Peyer's patch (tissue), 4 donors: ENCODE measurements around the gene EEFSEC. TPM values are rescaled to one million over a fixed set of nuclear protein-coding genes. Genes with fewer than 3 reads are reported as not detected.
A peak's percentile ranks its signal among the peaks of the same experiment; 100 is the strongest.

Experiments
- DNase-seq, 3 donors: peaks; one replicate each; pipeline ENCODE4 v3.0.0-alpha.2; 2017 to 2019
- H3K27ac ChIP-seq, 4 donors: fragments of 200-600 bp; sonication (generic); one replicate each; pipeline ENCODE4 v1.5.1; 2016 to 2019
- H3K27me3 ChIP-seq, 2 donors: fragments of 200-600 bp; sonication (generic); one replicate each; pipeline ENCODE4 v1.5.1; 2019
- H3K36me3 ChIP-seq, 3 donors: fragments of 200-600 bp; sonication (generic); one replicate each; pipeline ENCODE4 v1.5.1; 2016 to 2019
- H3K4me1 ChIP-seq, 4 donors: fragments of 200-600 bp; sonication (generic); one replicate each; pipeline ENCODE4 v1.5.1; 2016 to 2019
- H3K4me3 ChIP-seq, 4 donors: fragments of 200-600 bp; sonication (generic); 1 replicate in 3 of 4; 2 replicates in 1 of 4; pipeline ENCODE4 v1.5.1; 2016 to 2019; ENCODE audit warnings: mild to moderate bottlenecking in 1 of 4
- H3K9me3 ChIP-seq, 4 donors: fragments of 200-600 bp; sonication (generic); one replicate each; pipeline ENCODE4 v1.5.1; 2016 to 2019; ENCODE audit warnings: mild to moderate bottlenecking in 1 of 4
- POLR2A ChIP-seq, 2 donors: fragments of 450-650 bp; IDR thresholded peaks; one replicate each; pipeline ENCODE4 v1.5.1; 2017; ENCODE audit warnings: antibody characterized with exemption in 2 of 2, mild to moderate bottlenecking in 2 of 2, moderate library complexity in 2 of 2
- total RNA-seq, 4 donors: library from RNA; depleted of rRNA; stranded (reverse); fragments of >200 nt; gene quantifications; one replicate each; pipeline ENCODE4 v1.1.0, GENCODE V29; 2016
- TF ChIP-seq, protein P1 (sequence below), 6 experiments: fragments of 450-650 bp in 4 of 6; fragments of 200-600 bp in 2 of 6; sonication (generic) in 1 of 6; IDR thresholded peaks; one replicate each; pipeline ENCODE4 v1.5.1; 2017 to 2019; ENCODE audit warnings: antibody characterized with exemption in 6 of 6, mild to moderate bottlenecking in 3 of 6, moderate library complexity in 1 of 6

EEFSEC gene
- total RNA-seq, 4 donors from 2014 or later = 11.7 to 50.3 (median 19.6) TPM

DNA sequence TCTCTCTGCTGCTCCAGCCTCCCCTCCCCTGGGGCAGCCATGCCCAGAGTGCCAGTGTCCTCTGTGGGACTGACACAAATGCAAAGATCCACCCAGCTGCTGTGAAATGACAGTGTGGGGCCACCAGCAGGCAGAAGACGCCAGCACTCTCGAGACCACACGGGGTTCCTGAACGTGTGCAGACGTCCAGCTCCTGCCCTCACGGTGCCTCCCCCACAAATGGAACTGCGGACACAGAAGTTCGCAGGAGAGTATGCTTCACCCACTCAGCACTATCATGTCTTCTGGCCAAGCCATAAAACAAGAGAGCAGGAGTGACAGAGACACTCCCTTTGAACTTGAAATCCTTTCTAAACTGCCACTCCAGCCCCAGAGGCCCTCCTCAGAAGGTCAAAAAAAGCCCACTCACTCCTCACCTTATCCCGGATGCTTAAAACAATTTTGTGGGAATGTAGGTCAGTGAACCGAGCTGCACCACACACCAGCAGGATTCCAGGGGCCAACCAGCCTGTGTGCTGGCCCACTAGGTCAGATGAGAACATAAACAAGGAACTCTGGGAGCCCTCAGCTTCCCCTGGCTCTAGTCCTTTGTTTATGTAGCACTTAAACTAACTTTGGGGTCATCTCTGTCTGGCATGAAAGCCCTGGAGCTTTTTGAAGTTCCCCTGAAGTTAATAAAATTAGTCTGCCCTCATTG lies 200.9 kb downstream of the EEFSEC start:
- DNase-seq = peak in 1 of 3 donors; percentile 20
- Histone ChIP-seq H3K9me3 (no peaks in the 10 kb centered on the region), H3K36me3 (peaks cover 0 to 6% (median 0%) of the 10 kb centered on the region in 3 donors), H3K27me3 (no peaks in the 10 kb centered on the region), H3K4me3 (no peak overlapping the region), H3K27ac (no peak overlapping the region), H3K4me1 (peaks cover 0 to 16% (median 0%) of the 10 kb centered on the region in 4 donors)
- TF ChIP-seq, protein P1, sequence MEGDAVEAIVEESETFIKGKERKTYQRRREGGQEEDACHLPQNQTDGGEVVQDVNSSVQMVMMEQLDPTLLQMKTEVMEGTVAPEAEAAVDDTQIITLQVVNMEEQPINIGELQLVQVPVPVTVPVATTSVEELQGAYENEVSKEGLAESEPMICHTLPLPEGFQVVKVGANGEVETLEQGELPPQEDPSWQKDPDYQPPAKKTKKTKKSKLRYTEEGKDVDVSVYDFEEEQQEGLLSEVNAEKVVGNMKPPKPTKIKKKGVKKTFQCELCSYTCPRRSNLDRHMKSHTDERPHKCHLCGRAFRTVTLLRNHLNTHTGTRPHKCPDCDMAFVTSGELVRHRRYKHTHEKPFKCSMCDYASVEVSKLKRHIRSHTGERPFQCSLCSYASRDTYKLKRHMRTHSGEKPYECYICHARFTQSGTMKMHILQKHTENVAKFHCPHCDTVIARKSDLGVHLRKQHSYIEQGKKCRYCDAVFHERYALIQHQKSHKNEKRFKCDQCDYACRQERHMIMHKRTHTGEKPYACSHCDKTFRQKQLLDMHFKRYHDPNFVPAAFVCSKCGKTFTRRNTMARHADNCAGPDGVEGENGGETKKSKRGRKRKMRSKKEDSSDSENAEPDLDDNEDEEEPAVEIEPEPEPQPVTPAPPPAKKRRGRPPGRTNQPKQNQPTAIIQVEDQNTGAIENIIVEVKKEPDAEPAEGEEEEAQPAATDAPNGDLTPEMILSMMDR (IDR thresholded peaks at IDR 0.05) = no peak
- TF ChIP-seq POLR2A (IDR thresholded peaks at IDR 0.05) = no peak

DNA sequence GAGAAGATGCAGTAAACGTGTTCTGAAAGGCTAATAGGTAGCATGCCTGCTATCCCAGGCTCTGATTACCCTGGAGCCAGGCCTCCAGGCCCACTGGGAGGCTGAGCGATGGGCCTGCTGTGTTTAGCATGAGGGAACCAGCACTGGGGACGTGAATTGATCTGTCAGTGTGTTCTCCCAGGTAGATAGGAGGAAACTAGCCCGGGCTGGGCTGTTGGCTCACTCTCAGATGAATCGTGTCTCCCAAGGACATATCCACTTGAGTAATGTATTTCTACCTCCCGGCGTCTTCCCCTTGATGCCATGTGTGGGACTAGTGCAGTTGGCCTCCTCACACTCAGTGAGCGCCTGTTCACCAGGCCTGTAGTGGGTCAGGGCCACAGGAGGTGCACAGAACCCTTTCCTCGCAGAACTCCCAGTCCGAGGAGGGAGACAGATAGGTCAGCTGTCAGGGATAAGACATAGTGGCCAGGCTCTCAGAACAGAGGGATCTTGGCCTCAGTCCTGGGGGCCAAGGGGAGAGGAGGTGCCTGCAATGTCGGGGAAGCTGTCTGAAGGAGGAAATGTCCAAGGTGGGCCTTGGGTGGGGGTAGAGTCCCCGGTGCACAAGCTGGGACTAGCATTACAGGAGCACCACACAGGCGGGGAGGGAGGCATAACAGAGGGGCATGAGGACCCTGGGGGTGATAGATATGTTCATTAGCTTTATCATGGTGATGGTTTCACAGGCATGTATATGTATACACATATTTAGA lies 201.7 kb downstream of the EEFSEC start:
- Histone ChIP-seq H3K9me3 (no peaks in the 10 kb centered on the region), H3K36me3 (peaks cover 0 to 6% (median 0%) of the 10 kb centered on the region in 3 donors), H3K27me3 (no peaks in the 10 kb centered on the region), H3K4me3 (no peak overlapping the region), H3K27ac (no peak overlapping the region), H3K4me1 (peaks cover 0 to 16% (median 0%) of the 10 kb centered on the region in 4 donors)
- TF ChIP-seq POLR2A (IDR thresholded peaks at IDR 0.05) = no peak
- TF ChIP-seq, protein P1 (IDR thresholded peaks at IDR 0.05) = no peak
- DNase-seq = peak in 1 of 3 donors; percentile 26

DNA sequence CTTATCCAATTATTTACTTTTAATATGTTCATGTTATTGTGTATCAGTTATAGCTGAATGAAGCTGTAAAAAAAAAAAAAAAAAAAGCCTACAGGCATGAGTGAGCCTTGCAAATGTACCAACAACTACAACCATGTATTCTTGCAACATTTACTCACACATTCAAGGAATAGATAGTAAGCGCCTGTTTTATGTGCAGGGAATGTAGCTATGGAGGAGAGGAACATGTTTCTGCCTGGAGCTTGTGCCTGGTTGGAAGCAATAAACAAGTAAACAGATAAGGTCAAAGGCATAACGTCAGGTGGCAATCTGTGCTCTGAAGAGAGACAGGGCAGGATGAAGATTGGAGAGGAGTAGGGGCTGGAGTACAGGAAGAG lies 202.2 kb downstream of the EEFSEC start:
- Histone ChIP-seq H3K27ac (no peak overlapping the region), H3K36me3 (peaks cover 0 to 6% (median 0%) of the 10 kb centered on the region in 3 donors), H3K4me3 (no peak overlapping the region), H3K9me3 (no peaks in the 10 kb centered on the region), H3K4me1 (peaks cover 0 to 16% (median 0%) of the 10 kb centered on the region in 4 donors), H3K27me3 (no peaks in the 10 kb centered on the region)
- no peak for DNase-seq
- TF ChIP-seq, protein P1 (IDR thresholded peaks at IDR 0.05) = no peak
- no peak for TF ChIP-seq POLR2A (IDR thresholded peaks at IDR 0.05)

DNA sequence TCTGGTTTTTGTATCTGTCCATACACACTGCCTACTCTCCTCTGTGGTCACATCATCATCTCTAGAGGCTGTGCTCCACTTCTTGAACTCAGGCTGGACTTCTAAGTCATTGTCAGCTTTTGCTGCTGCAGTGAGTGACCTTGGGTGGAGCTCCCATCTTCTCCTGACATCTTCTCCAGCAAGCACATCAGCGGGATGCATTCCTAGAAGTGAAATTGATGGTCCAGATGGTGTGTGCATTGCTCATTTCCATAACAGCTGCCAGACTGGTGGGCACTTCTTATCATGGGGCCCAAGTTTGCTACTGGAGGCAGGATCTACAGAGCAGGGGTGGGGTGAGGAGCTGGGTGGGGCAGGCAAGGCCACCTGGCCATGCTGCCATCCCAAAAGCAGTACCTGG lies 203.5 kb downstream of the EEFSEC start:
- peaks cover 0 to 6% (median 0%) of the 10 kb centered on the region in 3 donors for H3K36me3 ChIP-seq
- H3K27me3 ChIP-seq = no peaks in the 10 kb centered on the region
- DNase-seq = peak in 1 of 3 donors; percentile 31
- no peak for TF ChIP-seq POLR2A (IDR thresholded peaks at IDR 0.05)
- TF ChIP-seq, protein P1 (IDR thresholded peaks at IDR 0.05) = no peak
- H3K4me1 ChIP-seq = peaks cover 0 to 16% (median 0%) of the 10 kb centered on the region in 4 donors
- H3K27ac ChIP-seq = no peak overlapping the region
- H3K4me3 ChIP-seq = no peak overlapping the region
- H3K9me3 ChIP-seq = no peaks in the 10 kb centered on the region

DNA sequence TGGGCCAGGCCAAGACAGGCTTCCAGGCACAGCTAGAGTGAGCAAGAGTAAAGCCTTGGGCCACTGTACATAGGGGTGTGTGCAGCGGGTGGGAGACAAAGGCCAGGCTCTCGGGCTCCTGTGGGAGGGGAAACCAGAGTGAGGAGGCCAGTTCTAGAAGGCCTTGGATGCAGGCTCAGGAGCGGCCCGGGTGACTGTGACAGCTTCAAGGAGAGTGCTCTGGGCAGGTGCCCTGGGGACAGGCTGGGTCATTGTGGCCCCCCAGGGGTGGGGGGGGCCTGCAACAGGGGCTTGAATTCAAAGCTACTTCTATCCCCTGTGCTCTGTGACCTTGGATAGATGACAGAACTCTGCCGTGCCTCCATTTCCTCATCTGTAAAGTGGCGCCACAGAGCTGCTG lies 204.3 kb downstream of the EEFSEC start:
- Histone ChIP-seq H3K9me3 (no peaks in the 10 kb centered on the region), H3K4me3 (no peak overlapping the region), H3K4me1 (peaks cover 0 to 16% (median 0%) of the 10 kb centered on the region in 4 donors), H3K36me3 (peaks cover 0 to 6% (median 0%) of the 10 kb centered on the region in 3 donors), H3K27me3 (no peaks in the 10 kb centered on the region), H3K27ac (no peak overlapping the region)
- TF ChIP-seq, protein P1 (IDR thresholded peaks at IDR 0.05) = no peak
- TF ChIP-seq POLR2A (IDR thresholded peaks at IDR 0.05) = no peak
- DNase-seq = peak in 1 of 3 donors; percentile 34
